H1 (cell line): Measurements from ENCODE around the gene RABGGTA. TPM values are rescaled to one million over a fixed set of nuclear protein-coding genes. Genes with fewer than 3 reads are reported as not detected.
A peak's percentile ranks its signal among the peaks of the same experiment; 100 is the strongest.

Experiments used
- CTCF ChIA-PET: fragments of 300-600 bp; sonication (Branson Sonifier 250); formaldehyde crosslinking; loops from one replicate; lab custom pipeline; 2021; ENCODE audit not compliant: partially characterized antibody; lab: Charles Lee
- POLR2A ChIA-PET: fragments of 300-600 bp; sonication (Branson Sonifier 250); formaldehyde crosslinking; loops from one replicate; lab custom pipeline; 2021; ENCODE audit warnings: inconsistent platforms; ENCODE audit not compliant: partially characterized antibody; lab: Charles Lee
- DNase-seq, 2 experiments: peaks; one replicate each; pipeline versions ENCODE4 v3.0.0 to v3.0.0-alpha.2; 2010 to 2022; ENCODE audit warnings: low spot score in 2 of 2, low read depth in 1 of 2, mixed read lengths in 1 of 2
- FAIRE-seq: peaks from 2 replicates; lab custom pipeline; 2011; peaks lifted over from hg19 to GRCh38; lab: Jason Lieb, UNC
- H2AFZ ChIP-seq: 2 replicates; pipeline ENCODE4 v1.8.1; 2012; ENCODE audit warnings: low read length, inconsistent platforms
- H2AK5ac ChIP-seq: 2 replicates; pipeline ENCODE4 v1.6.1; 2013; ENCODE audit warnings: low read depth, low read length
- H2BK120ac ChIP-seq: replicated peaks from 2 replicates; pipeline ENCODE3; 2013; ENCODE audit warnings: low read depth, low read length, inconsistent platforms
- H2BK12ac ChIP-seq: 2 replicates; pipeline ENCODE4 v1.6.1; 2013; ENCODE audit warnings: low read depth, low read length
- H2BK15ac ChIP-seq: 2 replicates; pipeline ENCODE4 v1.6.1; 2013; ENCODE audit warnings: low read length
- H2BK20ac ChIP-seq: 2 replicates; pipeline ENCODE4 v1.6.1; 2013; ENCODE audit warnings: low read length
- H2BK5ac ChIP-seq: 2 replicates; pipeline ENCODE4 v1.6.1; 2013; ENCODE audit warnings: low read depth, low read length
- H3K14ac ChIP-seq: 2 replicates; pipeline ENCODE4 v1.6.1; 2013; ENCODE audit warnings: inconsistent platforms; ENCODE audit not compliant: insufficient read length
- H3K18ac ChIP-seq: 2 replicates; pipeline ENCODE4 v1.6.1; 2013; ENCODE audit warnings: low read length; ENCODE audit errors: extremely low read depth
- H3K23ac ChIP-seq: 2 replicates; pipeline ENCODE4 v1.6.1; 2013; ENCODE audit warnings: inconsistent platforms; ENCODE audit not compliant: insufficient read length
- H3K23me2 ChIP-seq: 2 replicates; pipeline ENCODE4 v1.6.1; 2013; ENCODE audit warnings: low read depth, low read length
- H3K27ac ChIP-seq: 2 replicates; pipeline ENCODE4 v1.6.1; 2011; ENCODE audit warnings: low read depth, low read length, inconsistent platforms
- H3K27me3 ChIP-seq, 4 experiments: replicated peaks in 1 of 4; 1 replicate in 1 of 4; 2 replicates in 3 of 4; pipeline versions ENCODE4 v1.6.1 to v1.8.1; 2011 to 2013; ENCODE audit warnings: low read length in 3 of 4, mild to moderate bottlenecking in 3 of 4, inconsistent platforms in 2 of 4, mixed read lengths in 2 of 4, moderate library complexity in 1 of 4; ENCODE audit not compliant: control insufficient read depth in 3 of 4, insufficient read depth in 3 of 4; ENCODE audit errors: extremely low read depth in 1 of 4
- H3K36me3 ChIP-seq, 4 experiments: 2 replicates each; pipeline versions ENCODE4 v1.6.1 to v1.8.1; 2011 to 2013; ENCODE audit warnings: mild to moderate bottlenecking in 4 of 4, low read length in 3 of 4, moderate library complexity in 2 of 4, control low read depth in 1 of 4, inconsistent platforms in 1 of 4; ENCODE audit not compliant: insufficient read depth in 4 of 4, control insufficient read depth in 2 of 4
- H3K4ac ChIP-seq: replicated peaks from 2 replicates; pipeline ENCODE3; 2013; ENCODE audit warnings: low read length, low read depth, mixed read lengths, inconsistent platforms; ENCODE audit not compliant: insufficient read length
- H3K4me1 ChIP-seq, 4 experiments: replicated peaks in 1 of 4; 1 replicate in 1 of 4; 2 replicates in 3 of 4; pipeline versions ENCODE4 v1.6.1 to v1.8.1; 2011 to 2013; ENCODE audit warnings: low read length in 3 of 4, inconsistent platforms in 2 of 4, mixed read lengths in 1 of 4; ENCODE audit not compliant: insufficient read depth in 4 of 4, control insufficient read depth in 3 of 4
- H3K4me2 ChIP-seq, 2 experiments: 2 replicates each; pipeline versions ENCODE4 v1.6.1 to v1.8.1; 2011 to 2013; ENCODE audit warnings: low read depth in 2 of 2, low read length in 2 of 2, control low read depth in 1 of 2, inconsistent platforms in 1 of 2, mild to moderate bottlenecking in 1 of 2; ENCODE audit not compliant: insufficient read depth in 1 of 2
- H3K4me3 ChIP-seq, 4 experiments: fragments of 200-600, 300-600 bp in 1 of 4; sonication (generic), shearing (Covaris generic), sonication (Bioruptor Twin) in 1 of 4; 2 replicates each; pipeline versions ENCODE4 v1.5.1 to v1.8.1; 2011 to 2016; ENCODE audit warnings: low read length in 4 of 4, low read depth in 3 of 4, control low read depth in 2 of 4, inconsistent platforms in 2 of 4, mild to moderate bottlenecking in 2 of 4, mixed read lengths in 1 of 4, moderate library complexity in 1 of 4; ENCODE audit not compliant: insufficient read depth in 2 of 4; ENCODE audit errors: extremely low read depth in 1 of 4
- H3K56ac ChIP-seq: replicated peaks from 2 replicates; pipeline ENCODE3; 2013; ENCODE audit warnings: low read depth, mild to moderate bottlenecking, mixed read lengths, low read length, inconsistent platforms; ENCODE audit not compliant: insufficient read length
- H3K79me1 ChIP-seq: 2 replicates; pipeline ENCODE4 v1.6.1; 2013; ENCODE audit warnings: low read depth, low read length, control low read depth
- H3K79me2 ChIP-seq, 2 experiments: 2 replicates each; pipeline versions ENCODE4 v1.6.1 to v1.8.1; 2012 to 2013; ENCODE audit warnings: low read length in 2 of 2, mild to moderate bottlenecking in 2 of 2, inconsistent platforms in 1 of 2; ENCODE audit not compliant: insufficient read depth in 2 of 2, control insufficient read depth in 1 of 2
- H3K9ac ChIP-seq, 4 experiments: replicated peaks in 1 of 4; 1 replicate in 1 of 4; 2 replicates in 3 of 4; pipeline versions ENCODE4 v1.6.1 to v1.8.1; 2011 to 2013; ENCODE audit warnings: low read depth in 3 of 4, low read length in 3 of 4, control low read depth in 2 of 4, mild to moderate bottlenecking in 2 of 4, moderate library complexity in 2 of 4, inconsistent platforms in 1 of 4; ENCODE audit errors: extremely low read depth in 1 of 4
- H3K9me3 ChIP-seq, 2 experiments: 2 replicates each; pipeline versions ENCODE4 v1.6.1 to v1.8.1; 2012 to 2013; ENCODE audit warnings: mild to moderate bottlenecking in 2 of 2, moderate library complexity in 2 of 2, control low read depth in 1 of 2, inconsistent platforms in 1 of 2, low read depth in 1 of 2, low read length in 1 of 2, mixed read lengths in 1 of 2; ENCODE audit not compliant: insufficient read depth in 2 of 2
- H4K20me1 ChIP-seq, 2 experiments: replicated peaks in 1 of 2; 2 replicates each; pipeline versions ENCODE3 to v1.8.1; 2011 to 2013; ENCODE audit warnings: inconsistent platforms in 2 of 2, low read length in 2 of 2, mild to moderate bottlenecking in 1 of 2; ENCODE audit not compliant: insufficient read depth in 2 of 2, control insufficient read depth in 1 of 2
- H4K5ac ChIP-seq: 2 replicates; pipeline ENCODE4 v1.6.1; 2013; ENCODE audit warnings: low read length, low read depth, mixed read lengths, inconsistent platforms; ENCODE audit not compliant: insufficient read length
- H4K8ac ChIP-seq: 2 replicates; pipeline ENCODE4 v1.8.0; 2013; ENCODE audit warnings: mild to moderate bottlenecking, moderate library complexity, low read length, inconsistent platforms; ENCODE audit not compliant: insufficient read depth; ENCODE audit errors: extremely low read depth
- H4K91ac ChIP-seq: replicated peaks from 2 replicates; pipeline ENCODE3; 2013; ENCODE audit warnings: low read length, mixed read lengths, inconsistent platforms; ENCODE audit not compliant: insufficient read length
- ATF3 ChIP-seq: IDR thresholded peaks from 2 replicates; pipeline ENCODE4 v1.6.1; 2011; ENCODE audit warnings: low read depth, mild to moderate bottlenecking, low read length; ENCODE audit not compliant: insufficient read depth
- KDM4A ChIP-seq: IDR thresholded peaks from one replicate; pipeline ENCODE4 v1.7.1; 2012; ENCODE audit warnings: low read depth, mild to moderate bottlenecking, moderate library complexity, low read length, inconsistent platforms; ENCODE audit not compliant: severe bottlenecking
- MAX ChIP-seq: IDR thresholded peaks from 2 replicates; pipeline ENCODE4 v1.6.1; 2012; ENCODE audit warnings: inconsistent platforms
- NANOG ChIP-seq: IDR thresholded peaks from 2 replicates; pipeline ENCODE4 v1.6.1; 2011; ENCODE audit warnings: low read length, low read depth, mild to moderate bottlenecking, inconsistent platforms; ENCODE audit not compliant: insufficient read depth, poor library complexity, severe bottlenecking
- RFX5 ChIP-seq: IDR thresholded peaks from 2 replicates; pipeline ENCODE4 v1.6.1; 2011; ENCODE audit warnings: low read depth, low read length, improper control_type of control experiment, borderline replicate concordance
- RNF2 ChIP-seq: fragments of 200-900, 300-1000 bp; sonication (generic); IDR thresholded peaks from 2 replicates; pipeline ENCODE4 v1.7.1; 2016; ENCODE audit warnings: borderline replicate concordance, low read depth, mild to moderate bottlenecking, antibody characterized with exemption, low read length; ENCODE audit not compliant: poor library complexity, severe bottlenecking; ENCODE audit errors: missing control alignments
- SP1 ChIP-seq: IDR thresholded peaks from 2 replicates; pipeline ENCODE4 v1.6.1; 2011; ENCODE audit warnings: low read depth, low read length
- WGBS, 2 experiments: shearing (Covaris generic) in 1 of 2; methylation state at CpG; one replicate each; pipeline versions ENCODE4 v1.1.6 to v1.1.7; 2013 to 2015; ENCODE audit warnings: low lambda C conversion rate in 2 of 2, mixed read lengths in 2 of 2, inconsistent platforms in 1 of 2, low coverage in 1 of 2, missing lambda C conversion rate in 1 of 2; ENCODE audit not compliant: insufficient replicate concordance in 2 of 2, insufficient coverage in 1 of 2, insufficient read length in 1 of 2; ENCODE audit errors: extremely low coverage in 1 of 2, missing lambda C conversion rate in 1 of 2; 5-methylcytosine and 5-hydroxymethylcytosine counted together
- polyA plus RNA-seq, 7 experiments: library from polyadenylated mRNA; depleted of rRNA in 3 of 7; stranded (reverse) in 5 of 7; unstranded in 2 of 7; fragments of >200 nt in 5 of 7; fragments of 200-250 nt in 2 of 7; gene quantifications; 1 replicate in 5 of 7; 2 replicates in 1 of 7; 4 replicates in 1 of 7; pipeline versions ENCODE4 v1.2.1 to v1.2.3, GENCODE V29; 2011 to 2013; ENCODE audit warnings: missing spikeins in 2 of 7, mixed read lengths in 2 of 7
- total RNA-seq: library from RNA; stranded (reverse); fragmentation: NEBNext Ultra II Directional; extraction: Animal tissue kit (Norgen Biotek cat#: 25700); gene quantifications from 2 replicates; pipeline ENCODE4 v1.2.1, GENCODE V29; 2021

The RABGGTA gene
- total and polyA plus RNA-seq, 2 of the 8 experiments (the other 6 are each of a cell fraction or from before 2014, with no cell fraction given), result 16.0 to 49.8 TPM

GRCh38 chr14:24263848-24264247 is 7.5 kb downstream of the RABGGTA start:
- H3K36me3 ChIP-seq, result no peaks in the 10 kb centered on the region; a peak in 3 of 8 replicates
- no peak for TF ChIP-seq KDM4A
- TF ChIP-seq MAX, result no peak
- no peak for TF ChIP-seq SP1
- no peak for TF ChIP-seq RNF2
- TF ChIP-seq NANOG, result no peak
- TF ChIP-seq ATF3, result no peak
- no peak for TF ChIP-seq RFX5
- TF ChIP-seq, all 59 proteins: peak for 0
- Histone ChIP-seq H3K79me2 (no peaks in the 10 kb centered on the region), H3K79me1 (no peaks in the 10 kb centered on the region), H3K4me2 (no peak overlapping the region), H3K9ac (no peak overlapping the region), H3K4ac (no peak overlapping the region), H2AFZ (no peak overlapping the region), H4K8ac (no peak overlapping the region; the same call in 1 of the 2 replicates), H3K14ac (no peak overlapping the region), H4K20me1 (peaks cover 0 to 2% of the 10 kb centered on the region in 2 experiments), H2BK20ac (no peak overlapping the region), H3K4me3 (no peak overlapping the region), H3K4me1 (peaks cover 0 to 2% (median 0%) of the 10 kb centered on the region in 4 experiments; a peak in 1 of 7 replicates), H2BK12ac (0 out of 2 replicates have a peak overlapping the region, but pooled peaks have one; percentile 27), H3K56ac (no peak overlapping the region), H3K23me2 (0 out of 2 replicates have a peak, but pooled peaks cover 1% of the 10 kb centered on the region), H3K18ac (no peak overlapping the region; the same call in 1 of the 2 replicates), H2BK5ac (no peak overlapping the region), H3K23ac (no peak overlapping the region), H2AK5ac (no peak overlapping the region), H2BK15ac (no peak overlapping the region), H3K27ac (no peak overlapping the region), H4K5ac (no peak overlapping the region), H3K27me3 (no peaks in the 10 kb centered on the region), H2BK120ac (no peak overlapping the region), H4K91ac (no peak overlapping the region), H3K9me3 (no peaks in the 10 kb centered on the region)
- no peak for DNase-seq
- POLR2A ChIA-PET, result interaction anchor here (0.8 to 2.5 kb wide), 8 partner anchors 11 to 161 kb away, joined by 3 to 12 read pairs (median 4); partner anchors contain the start of genes CIDEB and TINF2
- 95% methylated on average over 5 of the region's 6 CpGs; no CpG with 5 or more reads in 1 of the 2 experiments for WGBS, 2 experiments
- no peak for FAIRE-seq
- CTCF ChIA-PET, result interaction anchor here (0.7 to 6.2 kb wide), 7 partner anchors 8 to 68 kb away, joined by 3 to 30 read pairs (median 9); partner anchors contain the start of gene TINF2
